Stimulated activated CD8-positive, alpha-beta memory T cell treated with anti-CD3 and anti-CD28 coated beads, Interleukin-4, amount 100 ng/mL, for 4 hours (primary cell): ENCODE measurements around the gene NAA35.
"Not testable (repeated sequence)": the region's sequence is repeated elsewhere in the genome, so short reads cannot be mapped to it uniquely, and the experiment has no call there.

Experiments
- DNase-seq, 2 donors: peaks; one replicate each; pipeline ENCODE4 v3.0.0-alpha.2; 2020; ENCODE audit warnings: low read depth in 2 of 2, low spot score in 1 of 2

The NAA35 gene

DNA sequence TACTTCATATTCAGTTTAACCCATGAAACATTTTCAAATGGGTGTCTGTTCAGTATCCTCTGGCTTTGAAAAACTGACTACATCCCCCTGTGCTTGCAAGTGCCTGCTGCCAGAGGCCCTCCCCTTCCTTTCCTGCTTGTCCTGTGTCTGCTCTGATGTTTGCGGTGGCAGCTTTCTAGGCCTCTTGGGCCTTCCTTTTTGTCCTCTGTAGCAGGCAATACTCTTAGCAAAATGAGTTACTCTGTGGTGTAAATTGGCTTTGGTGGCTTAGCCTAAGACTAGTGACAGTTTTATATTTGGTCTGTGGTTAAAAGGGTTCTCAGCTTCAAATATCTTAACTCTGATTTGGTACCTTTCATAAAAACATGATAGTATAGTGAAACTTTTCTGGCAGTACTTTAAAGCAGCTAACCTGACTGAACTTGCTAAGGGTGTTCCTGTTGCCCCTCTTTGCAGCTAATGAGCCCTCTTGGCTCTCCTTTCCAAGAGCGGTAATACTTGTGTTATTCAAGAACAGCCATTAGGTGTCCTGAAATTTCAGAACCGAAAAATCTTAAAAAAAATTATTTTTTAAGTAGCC, 81.8 kb downstream of the NAA35 start:
- no peak for DNase-seq

DNA sequence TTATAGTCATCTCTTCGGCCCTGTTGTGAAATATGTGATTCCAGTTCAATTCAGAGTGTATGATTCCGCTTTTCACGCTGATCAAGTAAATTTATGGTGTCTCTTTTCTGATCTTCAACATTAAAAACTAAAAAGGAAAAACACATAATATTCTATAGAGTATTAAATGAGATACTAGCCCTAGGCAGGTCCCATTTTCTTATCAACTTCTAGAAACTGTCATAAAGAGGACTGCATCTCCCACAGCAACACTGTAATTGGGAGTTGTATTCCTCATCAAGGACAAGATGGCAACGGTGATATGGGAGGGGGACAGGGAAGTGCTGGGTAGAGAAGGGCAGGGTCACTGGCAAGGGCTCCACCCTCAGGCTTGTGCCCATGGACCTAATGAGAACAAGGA, 86.8 kb downstream of the NAA35 start:
- no peak for DNase-seq

DNA sequence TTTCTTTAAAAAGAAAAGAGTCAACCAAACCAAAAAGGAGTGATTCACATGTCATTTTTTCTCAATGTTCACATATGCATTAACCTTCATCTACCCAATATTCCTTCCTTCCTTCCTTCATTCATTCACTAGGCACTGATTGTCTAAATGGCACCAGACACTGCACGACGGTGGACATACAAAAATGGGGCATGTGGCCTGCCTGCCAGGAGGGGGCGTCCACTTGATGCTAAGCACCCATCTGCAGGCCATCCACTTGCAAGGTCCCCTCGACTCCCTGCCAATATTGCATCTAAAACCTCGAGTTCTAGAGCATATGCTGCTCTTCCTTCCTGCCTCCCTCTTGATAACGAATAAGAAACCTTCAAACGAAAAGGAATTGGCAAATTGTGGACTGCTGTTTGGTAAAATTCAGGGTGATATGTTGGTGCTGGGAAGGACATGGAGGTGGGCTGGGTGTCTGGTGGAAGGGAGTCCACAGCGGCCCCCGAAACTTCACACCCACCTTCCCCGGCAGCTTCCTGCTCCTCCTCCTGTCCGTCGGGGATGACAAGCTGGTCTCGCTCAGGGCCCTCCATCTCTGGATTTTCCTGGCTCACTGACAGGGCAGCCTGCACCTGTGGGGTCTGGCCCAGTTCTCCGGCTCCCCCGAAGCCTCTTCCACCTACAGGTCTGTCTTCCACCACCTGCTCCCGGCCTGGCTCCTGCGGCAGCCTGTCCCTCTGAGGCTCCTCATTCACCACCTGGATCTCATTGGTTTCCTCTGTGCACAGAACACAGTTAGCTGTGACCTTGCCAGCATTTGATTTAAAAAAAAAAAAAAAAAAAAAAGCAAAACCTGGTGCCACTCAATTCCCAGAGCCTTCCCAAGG, 94.2 kb downstream of the NAA35 start:
- DNase-seq = no peak

DNA sequence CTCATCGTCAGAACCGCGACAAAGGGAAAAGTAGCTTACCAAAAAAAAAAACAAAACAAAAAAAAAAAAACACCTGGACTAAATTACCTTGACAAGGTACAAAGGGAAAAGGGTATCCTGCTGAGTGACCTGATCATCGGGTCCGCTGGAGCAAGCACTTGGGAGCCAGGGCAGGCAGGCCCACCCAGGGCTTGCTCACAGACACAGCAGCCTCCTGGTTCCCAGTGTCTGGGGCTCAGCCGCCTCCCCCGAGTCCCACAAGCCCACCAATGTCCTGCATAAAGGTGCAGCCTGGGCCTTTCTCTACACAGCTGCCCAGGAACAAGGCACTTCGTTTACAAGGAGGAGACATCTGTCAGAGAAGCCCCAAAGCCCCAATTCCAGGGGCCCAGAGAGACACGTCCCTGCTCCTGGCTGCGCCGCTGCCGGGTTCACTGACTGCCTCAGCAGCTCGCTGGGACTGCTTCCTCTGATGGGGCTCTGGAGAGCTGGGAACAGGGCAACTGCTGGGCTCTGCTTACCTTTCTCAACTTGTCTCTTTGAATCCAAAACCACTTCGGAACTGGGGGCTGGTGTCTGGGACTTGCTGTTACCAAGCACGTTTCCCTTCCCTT, 95.0 kb downstream of the NAA35 start:
- DNase-seq = no peak

DNA sequence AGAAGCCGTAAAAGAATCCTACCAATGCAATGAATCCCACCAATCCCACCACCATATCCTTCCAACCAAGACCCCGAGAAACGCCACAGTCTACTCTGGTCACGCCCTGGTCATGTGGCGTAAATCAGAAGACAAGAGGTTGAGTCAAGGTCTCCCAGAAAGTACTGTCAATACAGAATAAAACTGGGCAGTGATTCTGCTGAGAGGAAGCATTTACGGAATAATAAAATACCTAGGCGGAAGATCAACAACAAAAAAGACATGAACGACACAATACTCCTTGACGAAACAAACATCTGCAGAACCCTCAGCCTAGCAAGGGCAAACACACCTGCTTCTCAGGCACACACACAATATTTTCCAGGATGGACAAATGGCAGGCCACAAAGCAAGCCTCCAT, 95.6 kb downstream of the NAA35 start:
- no peak for DNase-seq

DNA sequence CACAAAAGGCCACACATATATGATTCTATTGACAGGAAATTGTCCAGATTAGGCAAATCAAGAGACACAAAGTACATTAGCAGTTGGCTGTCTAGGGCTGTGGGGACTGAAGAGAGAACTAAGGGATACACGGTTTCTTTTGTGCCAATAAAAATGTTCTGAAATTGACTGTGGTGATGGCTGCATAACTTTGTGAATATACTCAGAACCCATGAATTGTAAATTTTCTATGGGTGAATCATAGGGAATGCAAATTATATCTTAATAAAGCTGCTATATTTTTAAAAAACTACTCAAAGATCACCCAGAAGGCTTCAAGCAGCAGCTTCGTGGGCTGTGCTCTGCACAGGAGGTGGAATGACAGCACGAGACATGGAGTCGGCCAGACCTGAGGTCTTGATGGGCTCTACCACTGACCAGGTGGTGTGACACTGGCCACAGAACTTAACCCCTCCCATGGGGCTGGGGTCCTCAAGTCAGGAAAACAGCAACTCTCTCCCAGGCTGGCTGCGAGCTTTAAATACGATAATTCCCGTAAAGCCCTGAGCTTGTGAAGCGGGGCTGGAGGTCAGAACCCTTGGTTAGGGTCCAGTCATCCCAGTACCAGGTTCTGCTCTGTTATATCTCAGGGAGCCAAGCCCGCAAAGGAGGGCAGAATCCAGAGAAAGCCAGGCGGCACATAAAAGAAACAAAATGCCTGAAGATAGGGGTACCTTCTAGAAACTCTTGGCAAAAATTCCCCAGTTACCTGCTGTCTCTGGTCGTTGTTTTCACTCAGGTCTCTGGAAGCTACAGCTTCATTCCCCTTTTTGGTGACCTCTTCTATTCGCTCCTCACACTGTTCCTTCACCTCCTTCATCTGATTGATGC, 99.3 kb downstream of the NAA35 start:
- no peak for DNase-seq

DNA sequence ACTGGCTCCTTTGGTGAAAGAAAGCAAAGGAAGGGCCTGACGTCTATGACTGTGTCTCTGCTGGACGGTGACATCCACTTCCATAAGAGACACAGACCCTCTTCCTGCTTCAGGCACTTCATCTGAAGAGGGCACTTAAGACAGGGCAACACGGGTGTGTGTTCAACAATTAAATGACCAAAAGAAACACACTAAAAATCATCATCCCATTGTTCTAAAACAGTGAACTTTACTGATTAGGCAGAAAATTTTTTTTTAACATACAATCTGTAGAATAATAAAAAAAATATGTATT, 99.9 kb downstream of the NAA35 start:
- no peak for DNase-seq

DNA sequence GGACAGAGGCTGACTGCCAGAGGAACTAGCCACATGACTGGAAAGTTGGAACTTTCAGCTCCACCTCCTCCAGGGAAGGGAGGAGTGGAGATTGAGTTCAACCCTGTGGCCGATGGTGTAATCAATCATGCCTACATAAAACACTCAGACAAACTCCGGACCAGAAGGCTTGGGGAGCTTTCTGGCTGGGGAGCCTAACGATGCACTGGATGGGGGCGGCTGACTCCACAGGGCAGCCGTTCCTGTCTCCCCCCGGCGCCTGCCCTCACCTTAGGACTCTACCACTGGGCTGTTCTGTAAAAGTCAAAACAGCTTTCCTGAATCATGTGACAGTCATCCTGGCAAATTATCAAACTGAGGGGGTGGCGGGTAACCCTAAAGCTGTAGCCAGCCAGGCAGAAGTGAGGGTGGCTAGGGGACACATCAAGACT, 100.4 kb downstream of the NAA35 start:
- no peak for DNase-seq

DNA sequence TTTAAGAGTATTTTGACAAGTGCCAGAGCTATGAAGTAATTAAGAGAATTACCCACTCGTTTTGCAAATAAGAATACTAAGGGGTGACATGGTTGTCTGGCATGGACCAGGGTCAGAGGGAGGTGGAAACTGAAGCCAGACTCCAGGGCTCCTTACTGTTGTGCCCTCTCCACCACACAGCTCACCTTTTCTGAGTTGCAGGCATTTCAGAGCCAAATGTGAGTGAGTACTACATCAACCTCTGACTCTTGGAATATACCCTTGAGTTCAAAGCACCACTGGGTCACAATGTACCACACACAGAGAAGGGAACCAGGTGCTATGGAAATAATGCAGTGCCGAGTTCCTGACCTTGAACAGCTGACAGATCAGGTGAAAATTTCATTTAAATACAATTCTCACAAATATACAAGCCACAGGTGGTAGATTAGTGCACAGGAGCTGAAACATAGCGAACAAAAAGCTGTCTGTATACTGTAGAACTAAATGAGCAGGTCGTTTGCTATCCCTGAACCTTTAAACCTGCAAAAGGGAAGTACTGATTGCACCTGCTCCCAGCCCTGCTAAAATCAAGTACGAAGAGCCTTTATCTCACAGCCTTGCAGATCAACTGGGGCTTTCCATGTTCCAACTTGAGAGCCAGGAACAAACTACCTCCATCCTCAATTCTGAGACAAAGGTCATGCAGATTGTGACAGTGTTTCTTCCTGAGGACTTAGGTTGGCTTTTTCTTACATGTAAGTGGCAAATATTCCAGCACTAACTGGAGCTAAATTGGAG, 101.4 kb downstream of the NAA35 start:
- no peak for DNase-seq

DNA sequence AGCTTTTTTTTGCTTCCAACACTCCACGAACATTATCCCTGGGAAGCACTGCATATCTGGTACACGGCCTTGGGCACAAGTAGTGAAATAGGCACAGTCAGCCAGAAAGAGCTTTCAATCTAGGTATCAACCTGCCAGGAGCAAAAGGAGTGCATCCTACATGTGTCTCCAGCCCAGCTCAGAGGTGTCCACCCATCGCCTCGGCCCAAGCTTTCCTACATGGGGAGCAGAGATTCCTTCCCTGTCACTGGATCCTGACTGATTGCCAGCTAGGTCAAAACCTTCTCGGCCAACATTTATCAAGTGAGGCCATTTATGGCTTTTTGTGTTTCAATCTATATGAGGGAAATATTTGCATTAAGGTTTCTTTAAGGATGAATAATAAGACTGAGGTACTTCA, 102.6 kb downstream of the NAA35 start:
- DNase-seq = no peak

DNA sequence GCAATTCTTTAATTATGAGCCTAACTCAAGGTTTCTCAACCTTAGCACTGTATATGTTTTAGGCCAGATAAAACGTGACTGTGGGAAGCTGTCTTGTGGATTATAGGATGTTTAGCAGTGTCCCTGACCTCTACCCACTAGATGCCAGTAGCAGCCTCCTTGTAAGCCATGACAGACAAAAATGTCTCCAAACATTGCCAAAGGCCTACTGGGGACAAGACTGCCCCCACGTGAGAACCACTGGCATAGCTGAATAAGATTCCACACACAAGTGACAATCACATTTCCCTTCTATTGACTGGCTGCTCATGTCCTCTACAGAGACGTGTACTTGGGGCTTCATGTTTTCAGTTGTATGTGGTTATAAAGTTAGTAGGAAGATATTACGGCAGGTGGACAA, 103.1 kb downstream of the NAA35 start:
- DNase-seq = no peak

DNA sequence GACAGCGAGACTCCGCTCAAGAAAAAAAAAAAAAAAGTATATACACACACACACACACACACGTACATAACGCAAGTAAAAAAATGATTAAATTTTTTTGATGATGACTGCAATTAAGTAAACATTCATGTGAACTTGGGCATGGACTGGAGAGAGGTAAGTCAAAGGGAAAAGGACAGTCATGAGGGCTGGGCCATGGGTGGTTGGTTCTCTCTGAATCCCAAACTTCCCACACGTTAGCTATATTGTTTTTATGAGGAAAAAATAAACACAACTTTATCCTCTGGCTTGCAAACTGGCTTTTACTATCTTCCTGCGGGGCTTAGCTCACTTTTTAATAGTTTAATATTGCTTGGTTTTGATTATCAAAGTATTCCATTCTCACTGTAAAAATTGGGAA, 104.7 kb downstream of the NAA35 start:
- DNase-seq = no peak

DNA sequence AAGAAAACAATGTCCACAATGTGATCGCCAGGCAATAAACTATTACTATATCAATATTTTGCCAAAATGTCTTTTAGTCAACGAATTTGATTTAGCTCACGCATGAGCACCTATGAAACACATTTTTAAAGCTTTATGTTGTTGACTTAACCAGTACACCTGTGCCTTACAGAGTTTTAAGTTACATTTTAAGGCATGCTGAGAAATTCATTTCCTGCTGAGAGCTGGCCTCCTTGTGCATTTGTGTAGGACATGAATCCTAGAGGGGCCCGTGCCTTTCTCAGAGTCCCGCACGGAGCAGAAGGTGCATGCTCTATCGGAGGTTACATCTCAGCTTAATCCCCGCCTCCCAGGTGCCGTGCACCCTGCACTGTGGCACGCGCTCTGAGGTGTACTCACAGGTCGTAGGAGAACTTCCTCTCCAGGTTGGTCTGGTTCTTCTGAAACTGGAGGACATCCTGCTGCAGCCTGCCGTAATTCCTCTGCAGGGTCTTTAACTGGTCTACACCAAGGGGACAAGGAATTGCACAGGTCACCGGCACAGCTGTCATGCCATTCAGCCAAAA, 105.2 kb downstream of the NAA35 start:
- no peak for DNase-seq

DNA sequence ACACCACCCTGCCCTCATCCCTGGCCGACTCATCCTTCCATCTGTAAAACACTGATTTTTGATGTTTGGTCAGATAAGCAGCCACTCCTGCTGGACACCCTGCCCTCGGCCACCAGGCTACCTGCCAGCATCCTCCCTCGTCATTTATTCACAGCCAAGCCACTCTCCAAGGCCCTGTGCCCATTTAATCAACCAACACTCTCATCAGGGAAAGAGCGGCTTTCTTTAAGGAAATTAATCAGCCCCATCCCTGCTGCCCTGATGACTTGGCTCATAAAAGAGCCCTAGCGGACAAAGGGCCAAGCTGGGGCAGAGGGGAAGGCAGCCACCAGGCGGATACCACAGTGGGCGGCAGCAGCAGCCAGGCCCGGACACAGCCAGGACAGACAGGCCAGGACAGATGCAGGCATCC, 106.0 kb downstream of the NAA35 start:
- DNase-seq = no peak

DNA sequence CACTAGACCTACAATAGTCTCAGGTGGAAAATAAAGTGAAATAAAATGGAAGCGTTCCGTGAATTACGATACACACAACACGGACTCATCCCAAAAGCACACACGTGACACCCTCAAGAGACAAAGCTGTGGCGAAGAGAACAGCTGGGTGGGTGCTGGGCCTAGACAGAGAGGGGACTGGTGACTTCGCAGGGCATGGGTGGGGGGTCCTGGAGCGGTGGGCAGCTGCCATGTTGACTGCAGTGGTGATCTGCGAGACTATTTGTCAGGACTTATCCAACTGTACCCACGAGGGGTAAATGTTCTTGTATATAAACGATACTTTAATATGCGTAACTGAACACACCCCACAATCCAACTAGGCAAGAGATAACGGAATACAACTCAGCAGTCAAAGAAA, 106.4 kb downstream of the NAA35 start:
- no peak for DNase-seq

DNA sequence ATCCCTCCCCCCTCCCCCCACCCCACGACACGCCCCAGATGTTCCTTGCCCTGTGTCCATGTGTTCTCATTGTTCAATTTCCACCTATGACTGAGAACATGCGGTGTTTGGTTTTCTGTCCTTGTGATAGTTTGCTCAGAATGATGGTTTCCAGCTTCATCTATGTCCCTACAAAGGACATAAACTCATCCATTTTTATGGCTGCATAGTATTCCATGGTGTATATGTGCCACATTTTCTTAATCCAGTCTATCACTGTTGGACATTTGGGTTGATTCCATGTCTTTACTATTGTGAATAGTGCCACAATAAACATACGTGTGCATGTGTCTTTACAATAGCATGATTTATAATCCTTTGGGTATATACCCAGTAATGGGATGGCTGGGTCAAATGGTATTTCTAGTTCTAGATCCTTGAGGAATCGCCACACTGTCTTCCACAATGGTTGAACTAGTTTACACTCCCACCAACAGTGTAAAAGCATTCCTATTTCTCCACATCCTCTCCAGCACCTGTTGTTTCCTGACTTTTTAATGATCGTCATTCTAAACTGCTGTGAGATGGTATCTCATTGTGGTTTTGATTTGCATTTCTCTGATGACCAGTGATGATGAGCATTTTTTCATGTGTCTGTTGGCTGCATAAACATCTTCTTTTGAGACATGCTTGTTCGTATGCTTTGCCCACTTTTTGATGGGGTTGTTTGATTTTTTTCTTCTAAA, 107.2 kb downstream of the NAA35 start:
- DNase-seq = not testable (repeated sequence)

DNA sequence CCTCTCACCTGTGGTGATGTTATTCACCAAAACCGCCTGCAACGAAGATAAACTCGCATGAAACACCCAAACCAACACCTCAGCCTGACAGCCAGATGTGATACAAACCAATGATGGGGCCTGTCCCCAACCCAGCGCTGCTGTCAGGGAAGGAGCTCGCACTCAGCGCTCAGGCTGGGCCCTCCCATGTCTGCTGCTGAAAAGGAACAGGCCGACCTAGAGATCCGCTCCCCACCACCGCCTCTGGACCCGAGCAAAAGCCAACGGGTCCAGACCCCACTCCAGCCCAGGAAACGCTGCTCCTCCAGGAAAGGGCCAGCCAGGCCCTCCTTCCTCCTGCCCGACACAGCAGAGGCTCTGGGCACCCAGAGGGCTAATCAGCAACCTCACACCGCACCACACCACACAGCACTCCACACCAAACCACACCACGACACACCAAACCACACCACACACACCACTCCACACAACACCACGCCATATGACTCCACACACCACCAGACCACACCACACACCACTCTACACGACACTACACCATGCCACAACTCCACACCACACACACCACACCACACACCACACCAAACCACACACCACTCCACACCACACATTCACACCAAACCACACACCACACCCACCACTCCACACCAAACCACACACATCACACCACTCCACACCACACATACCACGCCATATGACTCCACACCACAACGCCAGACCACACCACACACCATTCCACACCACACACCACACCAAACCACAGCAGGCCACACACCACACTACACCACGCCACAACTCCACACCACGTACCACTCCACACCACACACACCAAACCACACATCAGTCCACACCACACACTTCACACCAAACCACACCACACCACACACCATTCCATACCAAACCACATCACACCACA, 111.9 kb downstream of the NAA35 start:
- no peak for DNase-seq

DNA sequence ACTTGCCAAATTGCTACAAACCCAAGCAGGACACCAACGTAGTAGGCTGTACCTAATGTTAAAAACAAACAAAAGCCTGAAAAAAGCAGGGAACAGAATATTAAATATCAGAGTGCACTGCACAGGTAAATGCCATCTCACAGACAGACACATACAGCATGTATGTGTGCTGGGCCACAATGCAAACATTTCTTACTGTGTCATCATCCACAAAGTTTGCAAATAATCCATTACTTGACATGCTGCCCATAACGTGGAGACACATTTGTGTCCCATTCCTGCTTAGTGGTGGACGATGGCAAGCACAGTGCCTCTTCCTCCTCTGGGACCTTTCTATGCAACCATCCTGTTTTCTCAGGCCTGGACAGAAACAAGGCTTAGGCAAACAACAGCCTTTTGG, 113.7 kb downstream of the NAA35 start:
- DNase-seq = no peak

DNA sequence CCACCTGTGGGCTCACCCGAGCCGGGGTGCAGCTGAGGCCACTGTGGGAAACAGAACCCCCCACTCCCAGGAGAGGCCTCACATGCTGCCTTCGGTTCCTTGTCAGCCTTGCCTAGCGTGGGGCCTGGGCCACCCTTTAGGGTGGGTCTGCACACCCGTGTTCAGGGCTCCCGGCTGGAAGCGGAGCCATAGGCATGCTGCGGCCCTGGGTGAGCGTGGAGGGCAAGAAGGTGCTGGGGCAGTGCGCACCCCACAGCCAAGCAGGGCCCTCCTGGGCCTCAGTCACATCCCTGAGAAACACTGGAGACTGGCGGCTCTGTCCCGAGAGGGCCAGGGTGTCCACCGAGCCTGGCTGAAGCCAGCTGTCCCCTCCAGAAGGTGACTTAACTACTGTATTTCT, 116.5 kb downstream of the NAA35 start:
- DNase-seq = no peak
